Gastrocnemius medialis (tissue), 4 donors: ENCODE data around the gene FLNB. TPM values are rescaled to one million over a fixed set of nuclear protein-coding genes. Genes with fewer than 3 reads are reported as not detected.

Source experiments
- ATAC-seq, 2 donors: fragments of 150-250 bp; one replicate each; pipeline ENCODE4 v1.9.1; 2016
- DNase-seq, 2 donors: peaks; one replicate each; pipeline ENCODE4 v3.0.0-alpha.2; 2019
- H3K27ac ChIP-seq, 4 donors: fragments of 200-600 bp; sonication (generic); 1 replicate in 1 of 4; 2 replicates in 3 of 4; pipeline ENCODE4 v1.5.1; 2016 to 2018; ENCODE audit warnings: mild to moderate bottlenecking in 2 of 4, moderate library complexity in 1 of 4
- H3K27me3 ChIP-seq, 3 donors: fragments of 200-600 bp; sonication (generic) in 2 of 3; 1 replicate in 1 of 3; 2 replicates in 2 of 3; pipeline versions ENCODE4 v1.5.1 to v1.6.0; 2016 to 2019; ENCODE audit warnings: mild to moderate bottlenecking in 1 of 3, moderate library complexity in 1 of 3
- H3K36me3 ChIP-seq, 2 donors: fragments of 200-600 bp; sonication (generic) in 1 of 2; one replicate each; pipeline ENCODE4 v1.5.1; 2017 to 2018
- H3K4me1 ChIP-seq, 2 donors: fragments of 200-600 bp; sonication (generic) in 1 of 2; one replicate each; pipeline ENCODE4 v1.5.1; 2016 to 2017; ENCODE audit warnings: mild to moderate bottlenecking in 2 of 2
- H3K4me3 ChIP-seq, 4 donors: fragments of 200-600 bp; sonication (generic) in 3 of 4; 1 replicate in 1 of 4; 2 replicates in 3 of 4; pipeline ENCODE4 v1.5.1; 2016 to 2019; ENCODE audit warnings: mild to moderate bottlenecking in 2 of 4
- H3K9me3 ChIP-seq, 3 donors: fragments of 200-600 bp; sonication (generic) in 2 of 3; 1 replicate in 1 of 3; 2 replicates in 2 of 3; pipeline ENCODE4 v1.5.1; 2016 to 2019
- POLR2A ChIP-seq, 2 donors: fragments of 450-650 bp; IDR thresholded peaks; one replicate each; pipeline ENCODE4 v1.6.1; 2017; ENCODE audit warnings: antibody characterized with exemption in 2 of 2, mild to moderate bottlenecking in 2 of 2, moderate library complexity in 2 of 2
- in situ Hi-C, 4 donors: fragments of 200-750 bp; cut with MboI; loops; one replicate each; pipeline versions ENCODE4 v1.15.0 to v1.8.0; 2017; ENCODE audit warnings: low sequenced_read_pairs in 4 of 4
- intact Hi-C: fragments of 100-400 bp; cut with DNase I; formaldehyde crosslinking; loops from one replicate; pipeline ENCODE4 v1.15.1; 2023; ENCODE audit warnings: low total_unique reads
- total RNA-seq, 4 donors: library from RNA; depleted of rRNA; stranded (reverse); fragments of >200 nt; gene quantifications; one replicate each; pipeline versions ENCODE4 v1.1.0 to v1.2.3, GENCODE V29; 2016
- TF ChIP-seq, protein P1 (sequence below), 5 experiments: fragments of 450-650 bp in 3 of 5; fragments of 200-600 bp in 2 of 5; sonication (generic) in 2 of 5; IDR thresholded peaks in 4 of 5; conservative IDR thresholded peaks in 1 of 5; 1 replicate in 4 of 5; 2 replicates in 1 of 5; pipeline ENCODE4 v1.5.1; 2016 to 2019; ENCODE audit warnings: antibody characterized with exemption in 5 of 5, mild to moderate bottlenecking in 3 of 5, moderate library complexity in 3 of 5

FLNB gene
- total RNA-seq, 4 donors from 2014 or later, result 10.9 to 21.5 (median 12.0) TPM

DNA sequence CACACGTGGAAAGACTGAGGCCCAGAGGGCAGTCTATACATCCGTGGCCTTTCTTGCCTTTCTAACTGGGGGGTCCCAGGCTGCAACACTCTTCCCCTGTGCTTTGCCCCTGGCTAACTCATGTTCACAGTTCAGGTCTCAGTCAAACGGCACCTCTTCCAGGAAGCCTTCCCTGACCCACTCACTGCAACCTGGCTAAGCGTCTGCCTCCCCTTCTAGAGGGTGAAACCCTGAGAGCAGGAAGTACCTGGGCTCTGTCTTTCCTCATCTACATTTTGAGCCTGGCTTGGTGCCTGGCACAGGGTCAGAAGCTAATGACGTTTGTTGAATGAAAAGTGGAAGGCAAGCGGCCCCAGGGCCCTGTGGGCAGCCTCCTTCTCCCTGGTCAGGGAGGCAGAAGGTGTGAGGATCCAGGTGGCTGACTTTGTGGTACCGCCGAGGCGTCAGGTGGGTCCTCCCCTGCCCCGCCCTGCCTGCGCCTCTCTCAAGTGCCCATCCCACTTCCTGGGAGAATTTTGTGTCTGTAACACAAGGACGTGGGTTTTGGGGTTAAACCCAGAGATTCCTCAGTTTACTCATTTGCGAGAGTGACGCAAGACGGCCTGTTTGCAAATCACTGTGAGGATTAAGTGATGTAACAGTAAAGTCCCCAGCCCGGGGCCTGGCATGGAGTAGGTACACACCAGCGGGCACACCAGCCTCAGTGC lies 170.5 kb downstream of the FLNB start:
- no peak for DNase-seq
- intact Hi-C loops (loop anchor here (5.0 kb wide), 2 partner anchors 129 to 234 kb away; partner anchors contain the start of genes HTD2 and RPP14), in situ Hi-C loops (loop anchor here in 1 of 4 donors (25.0 kb wide), 1 partner anchor 359 kb away; the partner anchor contains the start of gene ACOX2)
- ATAC-seq, result no peak
- H3K36me3 ChIP-seq, result no peaks in the 10 kb centered on the region
- no peak overlapping the region for H3K4me3 ChIP-seq
- H3K27ac ChIP-seq, result no peak overlapping the region
- TF ChIP-seq, protein P1, sequence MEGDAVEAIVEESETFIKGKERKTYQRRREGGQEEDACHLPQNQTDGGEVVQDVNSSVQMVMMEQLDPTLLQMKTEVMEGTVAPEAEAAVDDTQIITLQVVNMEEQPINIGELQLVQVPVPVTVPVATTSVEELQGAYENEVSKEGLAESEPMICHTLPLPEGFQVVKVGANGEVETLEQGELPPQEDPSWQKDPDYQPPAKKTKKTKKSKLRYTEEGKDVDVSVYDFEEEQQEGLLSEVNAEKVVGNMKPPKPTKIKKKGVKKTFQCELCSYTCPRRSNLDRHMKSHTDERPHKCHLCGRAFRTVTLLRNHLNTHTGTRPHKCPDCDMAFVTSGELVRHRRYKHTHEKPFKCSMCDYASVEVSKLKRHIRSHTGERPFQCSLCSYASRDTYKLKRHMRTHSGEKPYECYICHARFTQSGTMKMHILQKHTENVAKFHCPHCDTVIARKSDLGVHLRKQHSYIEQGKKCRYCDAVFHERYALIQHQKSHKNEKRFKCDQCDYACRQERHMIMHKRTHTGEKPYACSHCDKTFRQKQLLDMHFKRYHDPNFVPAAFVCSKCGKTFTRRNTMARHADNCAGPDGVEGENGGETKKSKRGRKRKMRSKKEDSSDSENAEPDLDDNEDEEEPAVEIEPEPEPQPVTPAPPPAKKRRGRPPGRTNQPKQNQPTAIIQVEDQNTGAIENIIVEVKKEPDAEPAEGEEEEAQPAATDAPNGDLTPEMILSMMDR (IDR thresholded peaks at IDR 0.05 in 4 of 5, conservative IDR thresholded peaks at IDR 0.05 in 1 of 5), result no peak
- TF ChIP-seq POLR2A (IDR thresholded peaks at IDR 0.05), result no peak
- H3K27me3 ChIP-seq, result no peaks in the 10 kb centered on the region
- H3K4me1 ChIP-seq, result peaks cover 3 to 15% of the 10 kb centered on the region in 2 donors
- no peaks in the 10 kb centered on the region for H3K9me3 ChIP-seq

DNA sequence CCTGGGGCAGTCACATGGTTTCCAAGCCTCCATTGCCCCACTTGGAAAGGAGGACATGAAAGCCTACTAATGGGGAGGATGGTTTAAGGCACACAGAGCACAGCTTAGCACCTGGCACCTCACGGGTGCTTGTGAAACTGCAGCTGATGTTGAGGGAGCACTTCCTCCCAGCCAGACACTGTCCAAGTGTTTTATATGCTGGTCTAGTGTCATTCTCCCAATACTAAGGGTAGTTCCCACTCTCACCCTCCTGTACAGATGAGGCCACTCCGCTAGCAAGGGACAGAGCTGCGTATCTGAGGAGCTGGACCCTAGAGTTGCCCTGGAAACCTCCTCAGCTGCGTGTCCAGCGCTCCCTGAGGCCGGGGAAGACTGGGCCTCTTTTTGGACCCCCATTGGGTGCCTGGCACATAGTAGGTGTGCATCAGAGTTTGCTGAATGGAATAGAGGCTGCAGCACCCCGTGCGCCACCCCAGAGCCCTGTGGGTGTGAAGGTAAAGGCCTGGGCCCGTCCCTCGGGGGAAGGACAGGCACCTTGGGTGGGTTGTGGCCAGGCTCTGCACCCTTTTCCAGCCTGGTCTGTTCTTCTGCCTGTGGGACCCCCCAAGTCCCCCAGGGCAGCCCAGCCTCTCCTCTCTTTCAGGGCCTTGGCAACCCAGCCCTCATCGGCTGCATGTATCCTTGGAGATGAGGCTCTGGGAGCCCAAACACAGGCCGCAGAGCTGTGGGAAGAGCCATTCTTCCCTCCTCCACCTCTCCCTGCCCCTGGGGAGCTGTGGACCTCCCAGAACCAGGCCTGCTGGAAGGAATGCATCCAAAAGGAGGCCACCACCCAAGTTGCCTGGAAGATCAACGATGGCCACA lies 171.2 kb downstream of the FLNB start:
- H3K27ac ChIP-seq, result no peak overlapping the region
- TF ChIP-seq, protein P1 (IDR thresholded peaks at IDR 0.05 in 4 of 5, conservative IDR thresholded peaks at IDR 0.05 in 1 of 5), result no peak
- TF ChIP-seq POLR2A (IDR thresholded peaks at IDR 0.05), result no peak
- H3K36me3 ChIP-seq, result no peaks in the 10 kb centered on the region
- H3K4me3 ChIP-seq, result no peak overlapping the region
- H3K27me3 ChIP-seq, result no peaks in the 10 kb centered on the region
- DNase-seq, result no peak
- intact Hi-C loops, result loop anchor here (5.0 to 10.0 kb wide), 3 partner anchors 128 to 355 kb away; partner anchors contain the start of genes ACOX2, HTD2 and RPP14
- no peaks in the 10 kb centered on the region for H3K9me3 ChIP-seq
- peaks cover 3 to 15% of the 10 kb centered on the region in 2 donors for H3K4me1 ChIP-seq
- in situ Hi-C loops, result loop anchor here in 3 of 4 donors (10.0 to 25.0 kb wide), 4 partner anchors 115 to 358 kb away; partner anchors contain the start of genes ACOX2 (in 1 of the 3), HTD2 (in 1 of the 3) and RPP14 (in 1 of the 3)
- no peak for ATAC-seq

DNA sequence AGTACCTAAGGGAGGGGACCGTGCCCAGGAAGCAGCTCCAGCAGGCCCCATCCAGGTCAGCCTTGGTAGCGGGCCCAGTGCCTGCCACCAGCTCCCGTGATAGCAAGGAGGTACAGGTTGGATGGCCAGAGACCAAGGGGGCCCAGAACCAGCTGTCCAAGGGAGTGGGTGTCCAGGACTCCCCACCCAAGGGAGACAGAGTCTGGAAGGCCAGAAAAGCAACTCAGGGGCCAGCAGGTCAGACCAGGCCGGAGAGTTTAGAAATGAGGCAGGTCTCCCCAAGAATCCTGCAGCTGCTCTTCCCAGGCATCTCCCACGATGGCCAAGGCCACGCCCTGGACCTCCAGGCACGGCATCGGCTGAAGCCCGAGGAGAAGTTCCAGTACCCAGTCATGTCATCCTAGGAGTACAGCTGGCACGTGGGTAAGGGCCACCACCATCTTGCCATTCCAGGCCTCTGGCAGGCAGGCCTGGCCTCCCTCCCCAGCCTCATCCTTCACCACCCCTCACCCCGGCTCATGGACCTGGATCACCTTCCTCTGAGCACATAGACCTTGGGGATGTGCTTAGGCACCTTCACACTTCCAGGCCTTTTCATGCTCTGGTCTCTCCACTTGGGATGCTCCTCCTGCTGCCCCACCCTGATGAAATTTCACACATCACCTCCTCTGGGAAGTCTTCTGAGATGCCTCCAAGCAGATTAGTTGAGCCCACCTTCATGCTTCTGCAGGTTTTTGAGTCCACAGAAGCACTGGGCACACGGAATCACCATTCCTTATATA lies 172.1 kb downstream of the FLNB start:
- intact Hi-C loops, result loop anchor here (10.0 kb wide), 1 partner anchor 355 kb away; the partner anchor contains the start of gene ACOX2
- ATAC-seq, result no peak

More for the DNA sequence above, 172.1 kb downstream of the FLNB start:
- DNase-seq, result no peak
- Histone ChIP-seq H3K9me3 (no peaks in the 10 kb centered on the region), H3K4me1 (peaks cover 3 to 7% of the 10 kb centered on the region in 2 donors), H3K4me3 (no peak overlapping the region), H3K36me3 (no peaks in the 10 kb centered on the region), H3K27ac (no peak overlapping the region), H3K27me3 (no peaks in the 10 kb centered on the region)
- in situ Hi-C loops, result loop anchor here in 3 of 4 donors (10.0 to 25.0 kb wide), 4 partner anchors 115 to 357 kb away; partner anchors contain the start of genes ACOX2 (in 1 of the 3), HTD2 (in 1 of the 3) and RPP14 (in 1 of the 3)
- TF ChIP-seq POLR2A (IDR thresholded peaks at IDR 0.05), result no peak
- TF ChIP-seq, protein P1 (IDR thresholded peaks at IDR 0.05 in 4 of 5, conservative IDR thresholded peaks at IDR 0.05 in 1 of 5), result no peak
